ENCODE results near the gene MAML1.
"Not testable (repeated sequence)": the region's sequence is repeated elsewhere in the genome, so short reads cannot be mapped to it uniquely, and the experiment has no call there.

The MAML1 gene

DNA sequence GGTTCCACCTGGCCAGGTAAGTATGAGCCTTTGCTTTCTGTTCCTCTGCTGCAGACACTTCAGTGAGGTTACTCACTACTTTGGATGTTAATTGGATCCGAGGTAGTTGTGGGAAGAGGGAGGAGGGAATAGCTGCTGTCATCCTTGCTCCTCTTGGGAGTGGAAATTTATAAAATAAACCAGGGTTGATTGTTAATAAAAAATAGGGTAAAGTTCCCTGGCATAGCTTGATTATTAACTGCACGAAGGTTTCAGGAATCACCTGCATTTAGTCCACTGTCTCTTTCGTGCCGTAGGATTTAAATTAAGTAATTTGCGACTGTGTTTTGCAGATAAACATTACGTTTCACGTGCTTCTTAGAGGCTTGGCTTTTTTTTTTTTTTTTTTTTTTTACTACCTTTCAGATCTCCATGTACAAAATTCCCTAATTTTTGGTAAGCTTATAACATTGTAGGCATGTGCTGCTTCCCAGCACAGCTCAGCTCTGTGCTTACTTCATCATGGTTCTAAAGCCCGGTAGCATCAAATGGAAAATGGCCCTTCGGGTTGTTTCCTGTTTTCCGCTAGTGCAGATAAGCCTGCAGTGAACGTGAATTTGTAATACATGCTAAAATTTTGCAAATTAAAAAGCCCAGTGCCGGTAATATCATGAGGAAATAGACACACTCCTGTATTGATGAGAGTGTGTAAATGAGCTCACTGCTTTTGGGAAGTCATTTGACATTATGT lies 34.3 kb downstream of the MAML1 start:
- DNase-seq (ENCODE audit: extremely low spot score, insufficient read length, low read depth) (no peak), FAIRE-seq (no peak)

DNA sequence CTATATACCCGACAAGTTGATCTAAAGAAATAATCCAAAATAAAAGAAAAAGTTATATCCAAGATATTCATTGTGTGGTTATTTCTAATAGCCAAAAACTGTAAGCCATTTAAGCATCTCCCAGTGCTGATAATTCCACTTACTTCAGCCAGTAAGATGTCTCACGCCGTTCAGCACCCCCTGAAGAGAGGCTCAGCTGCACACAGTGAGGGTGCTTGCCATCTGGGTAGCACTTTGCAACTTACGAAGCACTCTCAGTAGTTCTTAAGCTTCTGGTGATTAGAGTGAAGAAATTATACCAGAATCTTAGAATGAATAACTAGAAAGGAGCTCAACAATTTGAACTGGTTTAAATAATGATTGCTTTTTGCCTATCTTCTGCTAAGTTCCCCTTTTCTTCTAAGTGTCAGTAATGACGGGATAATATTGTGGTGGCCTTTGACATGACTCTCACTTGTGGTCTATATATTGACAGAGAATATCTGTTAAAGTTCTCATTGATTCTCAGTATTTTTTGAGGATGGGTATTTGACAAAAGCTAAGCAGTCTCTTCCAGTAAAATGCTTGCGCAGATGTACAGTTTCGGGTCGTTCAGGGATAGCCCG lies 35.0 kb downstream of the MAML1 start:
- DNase-seq (ENCODE audit: extremely low spot score, insufficient read length, low read depth) (no peak), FAIRE-seq (no peak)

DNA sequence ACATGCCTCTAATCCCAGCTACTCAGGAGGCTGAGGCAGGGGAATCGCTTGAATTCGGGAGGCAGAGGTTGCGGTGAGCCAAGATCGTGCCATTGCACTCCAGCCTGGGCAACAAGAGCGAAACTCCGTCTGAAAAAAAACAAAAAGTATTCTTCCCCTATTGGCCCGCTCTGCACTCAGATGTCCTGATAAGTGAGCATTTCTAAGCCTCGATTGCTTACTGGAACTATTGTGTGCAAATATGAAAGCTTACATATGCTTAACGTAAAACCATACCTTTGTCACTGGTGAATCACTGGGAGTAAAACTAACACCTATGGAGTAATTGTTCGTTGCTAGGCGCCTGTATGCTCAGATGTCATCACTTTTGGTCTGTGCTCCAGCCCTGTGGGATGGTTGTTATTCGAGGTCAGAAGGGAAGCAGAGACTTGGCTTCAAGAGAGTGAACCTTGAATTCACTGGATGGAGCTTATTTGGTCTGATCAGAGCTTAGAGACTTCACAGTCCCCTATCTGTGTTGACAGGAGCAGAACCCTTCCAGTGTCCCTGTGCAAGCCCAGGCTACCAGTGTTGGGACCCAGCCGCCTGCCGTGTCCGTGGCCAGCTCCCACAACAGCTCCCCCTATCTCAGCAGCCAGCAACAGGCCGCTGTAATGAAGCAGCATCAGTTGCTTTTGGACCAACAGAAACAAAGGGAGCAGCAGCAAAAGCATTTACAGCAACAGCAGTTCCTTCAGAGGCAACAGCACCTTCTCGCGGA lies 35.9 kb downstream of the MAML1 start:
- DNase-seq (ENCODE audit: extremely low spot score, insufficient read length, low read depth) (no peak), FAIRE-seq (no peak)

DNA sequence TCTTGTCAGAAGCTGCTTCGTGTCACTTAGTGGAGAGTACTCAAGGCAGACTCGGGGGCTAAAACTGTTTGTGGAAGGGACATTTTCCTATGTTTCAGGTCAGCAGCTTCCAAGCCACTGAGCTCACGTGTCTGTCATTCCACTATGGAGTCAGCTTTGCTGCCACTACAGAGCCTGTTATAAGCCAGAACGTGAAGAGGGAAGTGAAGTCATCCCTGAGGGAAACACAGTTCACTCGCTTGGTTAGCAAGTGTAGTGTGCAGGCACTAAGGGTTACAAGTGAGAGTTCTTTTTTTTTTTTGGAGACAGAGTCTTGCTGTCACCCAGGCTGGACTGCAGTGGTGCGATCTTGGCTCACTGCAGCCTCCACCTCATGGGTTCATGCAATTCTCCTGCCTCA lies 36.6 kb downstream of the MAML1 start:
- no peak for FAIRE-seq

DNA sequence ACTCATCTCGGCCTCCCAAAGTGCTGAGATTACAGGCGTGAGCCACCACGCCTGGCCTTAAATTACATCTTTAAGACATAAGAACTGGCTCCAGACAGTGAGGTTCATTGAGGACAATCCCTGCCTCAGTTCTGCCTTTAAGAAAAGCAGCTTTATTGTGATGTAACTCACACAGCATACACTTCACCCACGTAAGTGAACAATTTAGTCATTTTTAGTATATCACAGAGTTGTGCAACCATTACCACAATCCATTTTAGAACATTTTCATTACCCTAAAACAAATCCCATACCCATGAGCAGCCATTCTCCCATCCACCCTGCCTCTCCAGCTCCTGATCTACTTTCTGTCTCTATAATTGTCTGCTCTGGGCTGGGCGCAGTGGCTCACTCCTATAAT lies 37.2 kb downstream of the MAML1 start:
- FAIRE-seq (no peak), DNase-seq (ENCODE audit: extremely low spot score, insufficient read length, low read depth) (no peak)

More for the DNA sequence above, 36.6 kb downstream of the MAML1 start:
- DNase-seq (ENCODE audit: extremely low spot score, insufficient read length, low read depth) = no peak

DNA sequence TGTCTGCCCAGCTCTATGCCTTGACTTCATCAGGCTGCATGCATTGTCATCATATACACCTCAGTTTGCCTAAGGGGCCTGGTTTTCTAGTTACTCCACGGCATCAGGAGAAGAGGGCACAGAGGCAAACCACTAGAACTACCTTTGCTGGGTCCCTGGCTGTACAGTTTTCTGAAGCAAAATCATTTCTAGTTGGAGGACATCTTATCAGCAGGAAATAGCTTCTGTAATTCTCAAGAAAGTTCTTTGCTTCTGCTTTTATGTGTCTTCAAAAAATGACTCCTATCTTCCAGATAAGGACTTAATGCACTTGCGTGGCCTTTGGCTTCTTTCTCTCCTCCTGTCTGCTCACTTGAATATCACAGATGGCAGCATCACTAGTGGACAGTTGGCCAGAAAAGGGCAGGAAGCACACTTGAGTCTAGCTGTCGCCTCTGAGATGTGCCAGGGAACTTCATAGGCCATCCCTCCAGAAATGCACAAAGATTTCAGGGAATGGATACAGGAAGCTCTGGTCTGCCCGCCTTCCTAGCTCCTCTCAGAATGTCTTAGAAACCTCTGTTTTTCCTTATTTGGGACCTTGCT lies 38.8 kb downstream of the MAML1 start:
- FAIRE-seq (no peak), DNase-seq (ENCODE audit: extremely low spot score, insufficient read length, low read depth) (no peak)

DNA sequence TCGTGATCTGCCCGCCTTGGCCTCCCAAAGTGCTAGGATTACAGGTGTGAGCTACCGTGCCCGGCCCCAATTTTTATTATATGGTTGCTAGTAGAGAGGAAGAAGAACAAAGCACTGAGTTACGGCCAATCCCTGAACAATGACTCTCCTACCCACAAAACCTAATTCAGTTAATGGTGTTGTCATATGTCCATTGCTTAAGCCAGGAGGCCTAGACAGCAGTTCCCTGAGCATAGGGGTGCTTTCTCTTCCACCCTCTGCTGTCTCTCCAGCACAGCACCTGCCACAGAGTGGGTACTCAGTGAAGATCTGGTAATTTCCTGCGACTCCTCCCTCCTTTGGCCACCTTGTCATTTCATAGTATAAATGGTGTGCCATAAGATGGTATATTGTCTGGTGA lies 39.7 kb downstream of the MAML1 start:
- FAIRE-seq (no peak), DNase-seq (ENCODE audit: extremely low spot score, insufficient read length, low read depth) (no peak)

DNA sequence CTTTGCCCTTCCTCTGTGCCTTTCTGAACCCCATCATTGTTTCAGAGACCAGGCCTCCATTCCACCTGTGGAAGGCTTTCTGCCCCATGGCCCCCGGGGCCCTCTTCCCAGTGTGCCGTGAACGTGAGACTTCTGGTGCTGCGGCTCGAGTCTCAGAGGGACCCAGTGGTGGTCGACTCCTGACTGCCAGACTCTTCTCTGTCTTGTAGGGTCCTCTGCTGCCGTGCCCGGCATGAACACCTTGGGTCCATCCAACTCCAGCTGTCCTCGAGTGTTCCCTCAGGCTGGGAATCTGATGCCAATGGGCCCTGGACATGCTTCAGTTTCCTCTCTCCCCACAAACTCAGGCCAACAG lies 41.0 kb downstream of the MAML1 start:
- DNase-seq (ENCODE audit: extremely low spot score, insufficient read length, low read depth) (no peak), FAIRE-seq (no peak)

DNA sequence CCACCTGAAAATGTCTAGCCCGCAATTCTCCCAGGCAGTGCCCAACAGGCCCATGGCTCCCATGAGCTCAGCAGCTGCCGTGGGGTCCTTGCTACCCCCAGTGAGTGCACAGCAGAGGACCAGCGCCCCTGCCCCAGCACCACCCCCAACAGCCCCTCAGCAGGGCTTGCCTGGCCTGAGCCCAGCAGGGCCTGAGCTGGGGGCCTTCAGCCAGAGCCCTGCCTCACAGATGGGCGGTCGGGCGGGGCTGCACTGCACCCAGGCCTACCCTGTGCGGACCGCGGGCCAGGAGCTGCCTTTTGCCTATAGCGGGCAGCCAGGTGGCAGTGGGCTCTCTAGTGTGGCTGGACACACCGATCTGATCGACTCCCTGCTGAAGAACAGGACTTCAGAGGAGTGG lies 41.8 kb downstream of the MAML1 start:
- no peak for DNase-seq (ENCODE audit: extremely low spot score, insufficient read length, low read depth)
- no peak for FAIRE-seq

DNA sequence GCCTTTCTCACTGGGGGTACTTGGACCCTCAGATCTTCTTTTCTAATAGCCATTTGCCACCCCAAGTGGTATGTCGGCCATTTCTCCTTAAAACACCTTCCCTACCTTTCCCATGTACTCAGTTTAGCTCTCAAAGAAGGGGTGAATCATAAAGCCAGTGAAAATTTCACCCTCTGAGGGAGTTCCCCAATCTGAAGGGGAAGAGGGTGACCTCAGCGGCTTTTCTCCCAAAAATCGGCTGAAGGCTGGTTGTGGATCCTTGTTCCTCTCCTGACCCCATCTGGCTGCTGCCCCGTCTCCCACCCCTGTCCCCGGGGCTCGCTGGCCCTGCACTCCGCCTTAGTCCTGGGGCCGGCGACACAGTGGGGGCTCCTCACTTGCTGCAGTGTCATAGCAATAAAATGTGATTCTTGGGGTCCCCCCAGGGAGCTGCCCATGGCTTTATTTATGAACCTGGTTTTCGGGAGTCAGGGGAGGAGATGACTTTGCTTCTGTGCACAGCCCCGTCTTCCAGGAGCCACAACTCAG lies 43.9 kb downstream of the MAML1 start:
- DNase-seq (ENCODE audit: extremely low spot score, insufficient read length, low read depth) (no peak), FAIRE-seq (no peak)

DNA sequence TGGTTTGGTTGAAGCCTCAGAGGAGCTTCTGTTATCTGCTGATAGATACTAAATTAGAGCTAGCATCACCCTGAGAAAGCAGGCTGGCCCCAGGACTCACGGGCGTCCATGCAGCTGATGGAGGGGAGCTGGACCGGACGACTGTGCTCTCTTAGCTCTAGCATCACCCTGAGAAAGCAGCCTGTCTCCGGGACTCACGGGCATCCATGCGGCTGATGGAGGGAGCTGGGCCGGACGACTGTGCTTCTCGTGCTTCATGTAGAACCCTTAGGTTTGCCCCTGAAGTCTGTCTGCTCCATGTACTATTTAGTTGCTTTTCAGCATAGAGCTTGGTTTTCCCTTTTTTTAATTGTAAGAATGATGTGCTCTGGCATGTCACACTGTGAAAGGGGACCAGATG lies 44.8 kb downstream of the MAML1 start:
- FAIRE-seq (no peak), DNase-seq (ENCODE audit: extremely low spot score, insufficient read length, low read depth) (no peak)

DNA sequence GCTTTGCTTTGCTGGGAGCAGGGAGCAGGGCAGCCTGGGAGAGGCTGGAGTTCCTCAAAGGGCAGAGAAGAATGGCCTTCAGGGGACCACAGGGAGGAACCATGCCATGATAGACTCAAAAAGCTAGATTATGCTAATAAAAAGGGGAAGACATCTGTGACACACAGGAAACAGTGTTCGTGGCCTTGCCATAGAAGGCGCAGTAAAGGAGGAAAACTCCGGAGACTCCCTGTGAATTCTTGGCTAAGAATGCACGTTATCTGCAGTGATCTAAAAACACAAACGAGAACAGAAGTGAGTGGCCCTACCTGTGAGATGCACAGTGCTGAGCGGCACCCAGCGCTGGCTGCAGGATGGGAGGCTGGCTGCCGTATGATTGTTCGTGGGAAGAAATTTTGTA lies 45.3 kb downstream of the MAML1 start:
- DNase-seq (ENCODE audit: extremely low spot score, insufficient read length, low read depth) = no peak
- FAIRE-seq = no peak

DNA sequence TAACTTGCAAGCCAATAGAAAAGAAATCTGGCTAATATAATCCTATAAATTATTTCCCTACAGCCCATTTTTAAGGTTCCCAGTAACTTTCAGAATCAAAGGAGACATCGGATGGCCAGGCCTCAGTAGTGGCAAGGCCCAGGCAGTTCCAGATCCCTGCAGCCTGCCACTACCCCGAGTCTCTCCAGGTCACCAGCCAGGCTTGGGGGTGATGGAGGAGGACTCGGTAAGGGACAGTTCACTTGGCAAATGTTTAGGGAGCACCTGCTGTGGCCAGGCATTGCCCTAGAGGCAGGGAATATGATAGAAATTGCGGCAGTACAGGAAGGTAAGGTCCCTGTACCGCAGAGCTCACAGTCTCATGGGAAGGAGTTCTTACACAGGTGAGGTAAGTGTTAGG lies 46.0 kb downstream of the MAML1 start:
- FAIRE-seq (no peak), DNase-seq (ENCODE audit: extremely low spot score, insufficient read length, low read depth) (no peak)

DNA sequence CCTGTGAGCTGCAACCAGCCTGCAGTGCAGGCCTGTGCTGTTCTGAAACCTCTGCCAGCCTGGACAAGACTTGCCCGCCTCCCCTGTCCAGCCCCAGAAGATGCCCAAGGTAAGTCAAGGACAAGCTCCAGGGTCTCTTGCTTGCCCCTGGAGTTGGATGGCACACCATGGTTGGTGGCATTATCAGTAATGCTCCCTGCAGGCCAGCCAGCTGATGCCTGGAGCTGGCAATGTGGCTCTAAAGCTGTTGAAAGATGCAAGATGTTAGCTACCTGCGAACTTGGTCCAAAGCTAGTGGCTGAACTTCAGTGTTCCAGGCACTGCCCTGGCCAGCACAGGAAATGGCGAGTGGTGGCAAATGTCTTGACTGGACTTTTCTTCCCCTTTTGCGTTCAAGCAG lies 47.2 kb downstream of the MAML1 start:
- FAIRE-seq (no peak), DNase-seq (ENCODE audit: extremely low spot score, insufficient read length, low read depth) (no peak)

DNA sequence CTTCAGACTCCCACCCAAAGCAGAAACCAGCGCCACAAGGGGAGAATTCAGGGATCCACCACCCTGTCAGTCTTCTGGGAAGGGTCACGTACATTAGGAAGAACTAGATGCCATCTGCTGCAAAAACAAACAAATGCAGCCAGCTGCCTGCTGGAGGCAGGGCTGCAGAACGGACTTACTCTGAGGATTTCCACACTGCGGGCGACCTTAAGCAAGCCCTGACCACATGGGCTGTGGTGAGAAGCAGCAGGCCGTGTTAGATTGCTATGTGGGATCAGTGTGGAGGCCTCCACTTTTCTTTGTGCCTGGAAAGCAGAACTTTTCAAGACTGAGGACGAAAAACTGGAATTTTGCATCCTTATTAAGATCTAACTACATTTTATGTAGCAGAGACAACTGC lies 47.7 kb downstream of the MAML1 start:
- no peak for DNase-seq (ENCODE audit: extremely low spot score, insufficient read length, low read depth)

DNA sequence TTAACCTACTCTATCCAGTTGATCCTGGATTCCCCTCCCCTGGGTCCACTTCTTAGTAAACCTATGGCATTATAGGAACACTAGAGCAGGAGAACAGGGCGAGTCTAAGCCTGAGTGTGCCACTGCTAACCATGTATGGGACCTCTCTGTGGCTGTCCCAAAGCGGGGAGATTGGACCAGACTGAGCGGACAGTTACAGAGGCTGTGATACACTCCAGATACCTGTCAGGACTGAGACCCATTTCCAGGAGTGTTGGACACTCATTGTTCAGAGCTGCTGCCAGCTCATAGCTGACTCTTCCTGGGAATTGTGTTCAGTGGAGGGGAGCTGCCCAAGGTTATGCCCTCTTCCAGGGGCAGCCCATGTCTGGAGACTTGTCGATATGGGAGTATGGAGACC lies 49.2 kb downstream of the MAML1 start:
- DNase-seq (ENCODE audit: extremely low spot score, insufficient read length, low read depth) (no peak), FAIRE-seq (no peak)

More for the DNA sequence above, 47.7 kb downstream of the MAML1 start:
- FAIRE-seq = no peak

DNA sequence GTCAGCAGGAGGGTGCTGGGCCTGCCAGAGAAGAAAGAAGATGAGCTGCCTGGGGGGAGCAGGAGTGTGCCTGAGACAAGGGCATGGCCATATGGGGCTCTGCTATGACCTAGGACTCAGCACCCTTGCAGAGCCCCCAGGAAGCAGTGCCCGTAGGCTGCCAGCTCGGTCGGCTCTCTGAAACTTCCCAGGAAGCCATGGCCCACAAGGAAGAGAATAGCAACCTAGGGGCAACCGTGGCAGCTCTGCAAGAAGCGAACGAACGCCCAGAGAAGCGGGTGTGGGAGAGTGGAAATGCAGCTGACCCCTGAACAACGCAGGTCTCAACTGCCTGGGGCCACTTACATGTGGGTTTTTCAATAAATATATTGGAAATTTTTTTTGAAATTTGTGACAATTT lies 50.5 kb downstream of the MAML1 start:
- DNase-seq (ENCODE audit: extremely low spot score, insufficient read length, low read depth) (no peak), FAIRE-seq (no peak)

DNA sequence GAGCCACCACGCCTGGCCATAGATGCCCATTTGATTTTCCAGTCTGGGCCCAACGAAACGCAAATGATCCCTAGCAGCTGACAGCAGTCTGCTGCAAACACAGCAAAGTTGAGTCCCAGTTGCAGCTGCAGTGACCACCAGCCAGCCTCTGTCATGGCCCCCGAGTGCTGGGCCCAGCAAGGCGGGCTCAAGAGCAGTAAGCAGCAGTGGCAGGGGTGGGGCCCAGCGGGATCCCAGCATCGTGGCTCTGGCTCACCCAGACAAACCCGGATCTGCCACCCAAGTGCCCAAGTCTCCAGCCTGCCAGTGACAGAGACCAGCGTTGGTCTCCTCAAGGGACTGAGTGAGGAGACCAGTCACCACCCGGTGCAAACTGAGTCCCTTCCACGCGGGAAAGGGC lies 54.2 kb downstream of the MAML1 start:
- no peak for DNase-seq (ENCODE audit: extremely low spot score, insufficient read length, low read depth)
- FAIRE-seq = no peak

DNA sequence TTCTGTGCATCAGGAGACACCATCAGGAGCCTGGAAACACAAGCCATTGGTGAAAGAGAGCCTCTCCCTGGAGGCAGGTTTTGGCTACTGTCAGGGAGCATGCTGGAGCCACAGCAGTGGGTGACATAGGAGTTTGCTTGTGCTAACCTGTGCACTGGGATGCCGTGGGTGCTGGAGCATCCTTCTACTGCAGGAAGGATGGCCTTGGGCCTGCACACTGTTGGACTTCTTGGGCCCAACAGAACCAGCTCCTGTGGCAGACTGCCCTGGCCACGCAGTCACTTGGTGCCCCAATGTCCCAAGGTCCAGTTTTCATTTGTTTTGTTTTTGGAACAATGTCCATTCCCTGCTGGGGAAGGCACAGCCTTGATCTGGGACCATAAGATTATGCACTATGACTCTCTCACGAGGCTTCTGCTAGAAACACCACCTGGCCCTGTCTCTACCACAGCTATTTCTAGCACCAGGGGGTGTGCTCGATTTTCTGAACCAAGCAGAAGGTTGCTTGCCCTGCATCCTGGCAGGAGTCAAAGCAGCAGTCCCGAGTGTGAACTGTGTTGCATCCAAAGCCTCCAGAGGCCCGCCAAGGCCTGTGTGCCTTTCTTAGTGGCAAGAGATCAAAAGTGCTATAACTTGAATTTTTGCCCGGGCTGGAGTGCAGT lies 55.7 kb downstream of the MAML1 start:
- DNase-seq (ENCODE audit: extremely low spot score, insufficient read length, low read depth) (no peak), FAIRE-seq (no peak)

DNA sequence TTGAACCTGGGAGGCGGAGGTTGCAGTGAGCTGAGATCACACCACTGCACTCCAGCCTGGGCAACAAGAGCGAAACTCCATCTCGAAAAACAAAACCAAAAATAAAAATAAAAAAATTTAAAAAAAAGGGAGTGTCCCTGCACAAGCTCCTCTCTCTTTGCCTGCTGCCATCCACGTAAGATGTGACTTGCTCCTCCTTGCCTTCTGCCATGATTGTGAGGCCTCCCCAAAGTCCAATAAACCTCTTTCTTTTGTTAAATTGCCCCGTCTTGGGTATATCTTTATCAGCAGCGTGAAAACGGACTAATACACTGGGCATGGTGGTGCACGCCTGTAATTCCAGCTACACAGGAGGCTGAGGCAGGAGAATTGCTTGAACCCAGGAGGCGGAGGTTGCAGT lies 56.7 kb downstream of the MAML1 start:
- FAIRE-seq; DNase-seq (ENCODE audit: extremely low spot score, insufficient read length, low read depth): not testable (repeated sequence)
